PC-3 (cell line): ENCODE measurements around the gene HIVEP3. TPM values are rescaled to one million over a fixed set of nuclear protein-coding genes. Genes with fewer than 3 reads are reported as not detected.

Experiments
- ATAC-seq: fragments of 200-7000 bp; cut with Tn5 transposase; 2 replicates; pipeline ENCODE4 v1.9.1; 2020; ENCODE audit warnings: mild to moderate bottlenecking, moderate library complexity
- BruUV-seq: library from RNA; stranded (reverse); fragments of 400-500 nt; replicated peaks from 2 replicates; lab custom pipeline; 2021; lab: Mats Ljungman, UMichigan
- CTCF ChIA-PET: fragments of 300-600 bp; sonication (Branson Sonifier 250); formaldehyde crosslinking; loops from one replicate; lab custom pipeline; 2022; ENCODE audit warnings: antibody characterized with exemption; lab: Charles Lee
- POLR2A ChIA-PET: fragments of 300-600 bp; sonication (Branson Sonifier 250); formaldehyde crosslinking; loops from one replicate; lab custom pipeline; 2022; ENCODE audit warnings: antibody characterized with exemption; ENCODE audit not compliant: unreplicated experiment; lab: Charles Lee
- DNase-seq: peaks from one replicate; pipeline ENCODE4 v3.0.0-alpha.2; 2015
- H2AFZ ChIP-seq: fragments of 300-600 bp; sonication (generic); 2 replicates; pipeline ENCODE4 v1.6.0; 2016; ENCODE audit warnings: antibody characterized with exemption, low read length
- H3F3A ChIP-seq: fragments of 300-600 bp; sonication (generic); one replicate; pipeline ENCODE4 v1.6.0; 2017; ENCODE audit warnings: antibody characterized with exemption, low read length, control low read depth, mild to moderate bottlenecking; ENCODE audit not compliant: unreplicated experiment
- H3K27ac ChIP-seq: fragments of 300-600 bp; sonication (generic); 2 replicates; pipeline ENCODE4 v1.5.1; 2016; ENCODE audit warnings: mild to moderate bottlenecking, low read length
- H3K27me3 ChIP-seq: fragments of 300-600 bp; sonication (generic); 2 replicates; pipeline ENCODE4 v1.6.1; 2016; ENCODE audit warnings: low read length, mixed read lengths
- H3K36me3 ChIP-seq: fragments of 300-600 bp; sonication (generic); 2 replicates; pipeline ENCODE4 v1.6.1; 2016; ENCODE audit warnings: low read depth, mixed run types, low read length, mixed read lengths
- H3K4me1 ChIP-seq: fragments of 300-600 bp; sonication (generic); 2 replicates; pipeline ENCODE4 v1.5.1; 2016; ENCODE audit warnings: low read length; ENCODE audit not compliant: insufficient read depth
- H3K4me2 ChIP-seq: fragments of 300-600 bp; sonication (generic); 2 replicates; pipeline ENCODE4 v1.6.0; 2016; ENCODE audit warnings: low read length
- H3K4me3 ChIP-seq: fragments of 300-600 bp; sonication (generic); 2 replicates; pipeline ENCODE4 v1.5.1; 2016; ENCODE audit warnings: mild to moderate bottlenecking, low read length, mixed read lengths
- H3K79me2 ChIP-seq: fragments of 300-600 bp; sonication (generic); 2 replicates; pipeline ENCODE4 v1.6.1; 2017; ENCODE audit warnings: low read length, mixed read lengths
- H3K9ac ChIP-seq: fragments of 300-600 bp; sonication (generic); 2 replicates; pipeline ENCODE4 v1.6.0; 2016; ENCODE audit warnings: mild to moderate bottlenecking, low read length
- H3K9me2 ChIP-seq: fragments of 300-600 bp; sonication (generic); replicated peaks from 2 replicates; pipeline ENCODE4 v1.6.1; 2016; ENCODE audit warnings: mixed run types, low read length, mixed read lengths
- H3K9me3 ChIP-seq: fragments of 300-600 bp; sonication (generic); 2 replicates; pipeline ENCODE4 v1.6.1; 2016; ENCODE audit warnings: low read length, mixed read lengths
- H4K20me1 ChIP-seq: fragments of 300-600 bp; sonication (generic); 2 replicates; pipeline ENCODE4 v1.6.1; 2016; ENCODE audit warnings: low read length, mixed read lengths
- EZH2 ChIP-seq: fragments of 300-600 bp; sonication (generic); IDR thresholded peaks from one replicate; pipeline ENCODE4 v1.6.1; 2017; ENCODE audit warnings: antibody characterized with exemption, mild to moderate bottlenecking, low read length; ENCODE audit not compliant: unreplicated experiment
- EZH2phosphoT487 ChIP-seq: fragments of 300-600 bp; sonication (generic); IDR thresholded peaks from 2 replicates; pipeline ENCODE4 v1.6.1; 2018; ENCODE audit warnings: mild to moderate bottlenecking, antibody characterized with exemption, low read length, borderline replicate concordance
- intact Hi-C: fragments of 100-400 bp; cut with micrococcal nuclease; formaldehyde crosslinking; loops from 2 replicates; pipeline ENCODE4 v1.9.0; 2023
- total RNA-seq: library from RNA; depleted of rRNA; stranded (reverse); fragments of >200 nt; gene quantifications from 2 replicates; pipeline ENCODE4 v1.2.3, GENCODE V29; 2014
- TF ChIP-seq, protein P1 (sequence below): fragments of 300-600 bp; sonication (generic); conservative IDR thresholded peaks from 2 replicates; pipeline ENCODE4 v1.5.1; 2017; ENCODE audit warnings: antibody characterized with exemption, low read depth, mild to moderate bottlenecking, low read length

HIVEP3 gene
- total RNA-seq, 1 experiment from 2014 or later = 9.8 TPM

DNA sequence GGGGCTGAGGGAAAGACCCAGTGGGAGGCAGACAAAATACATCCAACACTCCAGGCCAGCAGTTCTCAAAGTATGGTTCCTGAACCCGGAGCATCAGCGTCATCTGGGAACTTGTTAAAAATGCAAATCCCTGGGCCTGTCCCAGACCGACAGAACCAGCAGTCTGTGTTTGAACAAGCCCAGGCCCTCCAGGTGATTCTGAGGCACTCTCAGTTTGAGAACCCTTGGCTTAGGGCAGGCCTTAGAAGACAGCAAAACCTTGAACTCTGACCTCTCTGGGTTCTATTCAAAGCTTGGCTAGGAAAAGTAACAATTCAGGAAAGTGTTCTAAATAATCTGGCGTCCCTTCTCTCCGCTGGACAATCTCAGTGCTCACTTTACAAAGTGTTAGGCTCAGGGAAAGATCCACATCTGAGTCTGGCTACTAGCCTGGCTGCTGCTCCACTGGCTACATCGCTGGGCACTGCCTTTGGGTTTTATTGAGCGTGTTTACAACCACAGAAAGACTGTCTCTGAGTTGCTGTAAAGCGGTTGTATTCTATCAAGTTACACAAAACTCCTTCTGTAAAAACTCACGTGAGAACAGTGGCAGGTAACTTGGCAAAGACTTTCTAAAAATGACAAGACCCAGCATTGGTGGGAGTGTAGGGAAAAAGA is 166.1 kb downstream of the HIVEP3 start:
- Histone ChIP-seq H3K27me3 (no peaks in the 10 kb centered on the region), H3F3A (no peaks in the 10 kb centered on the region), H3K36me3 (no peaks in the 10 kb centered on the region), H3K27ac (peak overlapping the region; percentile 28), H3K9me2 (no peaks in the 10 kb centered on the region), H4K20me1 (no peaks in the 10 kb centered on the region), H3K9me3 (no peaks in the 10 kb centered on the region), H2AFZ (no peak overlapping the region), H3K79me2 (no peaks in the 10 kb centered on the region), H3K4me3 (no peak overlapping the region), H3K9ac (no peak overlapping the region), H3K4me1 (peaks cover 15% of the 10 kb centered on the region; the same call in 1 of the 2 replicates), H3K4me2 (no peak overlapping the region)
- CTCF ChIA-PET = no interaction called here
- DNase-seq = peak; percentile 7
- no TSS peak for BruUV-seq
- peak; percentile 44 for ATAC-seq
- POLR2A ChIA-PET = no interaction called here
- intact Hi-C loops = no loop called here
- TF ChIP-seq EZH2phosphoT487 (no peak), EZH2 (no peak)
- TF ChIP-seq, protein P1, sequence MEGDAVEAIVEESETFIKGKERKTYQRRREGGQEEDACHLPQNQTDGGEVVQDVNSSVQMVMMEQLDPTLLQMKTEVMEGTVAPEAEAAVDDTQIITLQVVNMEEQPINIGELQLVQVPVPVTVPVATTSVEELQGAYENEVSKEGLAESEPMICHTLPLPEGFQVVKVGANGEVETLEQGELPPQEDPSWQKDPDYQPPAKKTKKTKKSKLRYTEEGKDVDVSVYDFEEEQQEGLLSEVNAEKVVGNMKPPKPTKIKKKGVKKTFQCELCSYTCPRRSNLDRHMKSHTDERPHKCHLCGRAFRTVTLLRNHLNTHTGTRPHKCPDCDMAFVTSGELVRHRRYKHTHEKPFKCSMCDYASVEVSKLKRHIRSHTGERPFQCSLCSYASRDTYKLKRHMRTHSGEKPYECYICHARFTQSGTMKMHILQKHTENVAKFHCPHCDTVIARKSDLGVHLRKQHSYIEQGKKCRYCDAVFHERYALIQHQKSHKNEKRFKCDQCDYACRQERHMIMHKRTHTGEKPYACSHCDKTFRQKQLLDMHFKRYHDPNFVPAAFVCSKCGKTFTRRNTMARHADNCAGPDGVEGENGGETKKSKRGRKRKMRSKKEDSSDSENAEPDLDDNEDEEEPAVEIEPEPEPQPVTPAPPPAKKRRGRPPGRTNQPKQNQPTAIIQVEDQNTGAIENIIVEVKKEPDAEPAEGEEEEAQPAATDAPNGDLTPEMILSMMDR = no peak

DNA sequence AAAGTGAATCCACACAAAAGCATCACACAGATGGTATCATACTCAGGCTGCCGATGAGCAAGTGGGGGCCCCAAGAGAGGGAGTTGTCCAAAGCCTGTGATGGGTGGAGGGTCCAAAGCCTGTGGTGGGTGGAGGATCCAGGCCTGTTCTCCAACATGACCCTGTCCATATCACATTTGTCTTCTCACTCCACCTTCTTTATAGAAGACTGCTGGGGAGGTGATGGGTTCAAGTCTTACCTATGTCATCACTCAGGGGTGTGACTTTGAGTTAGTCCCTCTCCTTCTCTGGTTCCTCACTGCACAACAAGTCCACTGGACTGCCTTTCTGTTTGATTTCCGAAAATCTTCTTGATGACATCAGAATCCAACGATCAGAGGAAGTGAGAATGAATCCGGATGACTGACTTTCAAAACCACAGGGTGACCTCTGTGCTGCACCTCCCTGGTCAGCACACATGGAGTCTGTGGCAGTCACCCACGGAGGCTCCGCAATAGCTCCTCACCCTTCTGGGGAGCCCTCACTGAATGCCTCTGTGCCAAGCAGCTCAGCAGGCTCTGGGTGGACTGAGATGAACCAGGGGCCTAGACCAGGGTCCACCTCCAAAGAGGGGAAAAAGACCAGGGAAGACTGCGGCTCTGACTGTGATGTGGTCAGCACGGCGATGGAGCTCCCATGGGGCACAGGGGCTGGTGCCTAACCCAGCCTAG is 166.8 kb downstream of the HIVEP3 start:
- Histone ChIP-seq H3K9me3 (no peaks in the 10 kb centered on the region), H3K27ac (no peak overlapping the region), H3K4me1 (peaks cover 15% of the 10 kb centered on the region; the same call in 1 of the 2 replicates), H3F3A (no peaks in the 10 kb centered on the region), H3K79me2 (no peaks in the 10 kb centered on the region), H3K4me2 (no peak overlapping the region), H3K27me3 (no peaks in the 10 kb centered on the region), H4K20me1 (no peaks in the 10 kb centered on the region), H3K4me3 (no peak overlapping the region), H3K9me2 (no peaks in the 10 kb centered on the region), H2AFZ (no peak overlapping the region), H3K9ac (no peak overlapping the region), H3K36me3 (no peaks in the 10 kb centered on the region)
- POLR2A ChIA-PET = no interaction called here
- BruUV-seq = no TSS peak
- DNase-seq = peak; percentile 34
- intact Hi-C loops = no loop called here
- CTCF ChIA-PET = no interaction called here
- TF ChIP-seq, protein P1 = no peak
- no peak for TF ChIP-seq EZH2phosphoT487
- no peak for TF ChIP-seq EZH2
- ATAC-seq = peak; percentile 64
